ENCODE measurements around the gene BIRC6. TPM values are rescaled to one million over a fixed set of nuclear protein-coding genes. Genes with fewer than 3 reads are reported as not detected.

BIRC6 gene
- polyA plus RNA-seq, 1 donor (not counting 4 experiments of a cell fraction or from before 2014, with no cell fraction given): 57.0 TPM

GRCh38 chr2:32399221-32399620 lies 42.4 kb downstream of the BIRC6 start:
- FAIRE-seq: no peak

GRCh38 chr2:32402091-32402490 lies 45.3 kb downstream of the BIRC6 start:
- H3K4me2 ChIP-seq (ENCODE audit: control insufficient read depth, extremely low read depth, insufficient read depth, low read depth, low read length): no peak overlapping the region
- FAIRE-seq: no peak
- no peaks in the 10 kb centered on the region for H3K79me2 ChIP-seq (ENCODE audit: control insufficient read depth, insufficient read depth, low read length)
- H2AFZ ChIP-seq (ENCODE audit: control insufficient read depth, low read length): no peak overlapping the region
- no peak overlapping the region for H3K9ac ChIP-seq (ENCODE audit: control insufficient read depth, extremely low read depth, insufficient read depth, low read length)
- no peaks in the 10 kb centered on the region for H3K27me3 ChIP-seq (ENCODE audit: control insufficient read depth, extremely low read depth, insufficient read depth, low read length)
- no peak overlapping the region for H3K4me3 ChIP-seq (ENCODE audit: control insufficient read depth in 2 of 3, extremely low read depth in 1 of 3, insufficient read depth in 2 of 3, low read depth in 1 of 3, low read length in 3 of 3)
- H3K9me1 ChIP-seq (ENCODE audit: control insufficient read depth, extremely low read depth, insufficient read depth, low read length): no peaks in the 10 kb centered on the region
- TF ChIP-seq CTCF (optimal IDR thresholded peaks at IDR 0.05 in 1 of 3, IDR thresholded peaks at IDR 0.05 in 1 of 3, conservative IDR thresholded peaks at IDR 0.05 in 1 of 3; ENCODE audit: extremely low read depth in 1 of 3, insufficient read depth in 2 of 3, low read length in 3 of 3): no peak
- TF ChIP-seq EZH2 (IDR thresholded peaks at IDR 0.05; ENCODE audit: low read length): no peak
- no peak for DNase-seq (ENCODE audit: low read depth, low spot score)
- dilution Hi-C loops (cut with MboI; ENCODE audit: extremely low pct_ligation_motif_present, low sequenced_read_pairs): no loop called here
- H3K9me3 ChIP-seq (ENCODE audit: control insufficient read depth, low read depth, low read length): no peaks in the 10 kb centered on the region
- no peak overlapping the region for H3K27ac ChIP-seq (ENCODE audit: control insufficient read depth, insufficient read depth, low read length)
- no peaks in the 10 kb centered on the region for H3K4me1 ChIP-seq (ENCODE audit: control insufficient read depth, extremely low read depth, insufficient read depth, low read length)
- peaks cover 5 to 13% of the 10 kb centered on the region in 2 experiments for H3K36me3 ChIP-seq (ENCODE audit: control insufficient read depth in 2 of 2, extremely low read depth in 1 of 2, insufficient read depth in 2 of 2, low read length in 2 of 2)
- H4K20me1 ChIP-seq (ENCODE audit: control insufficient read depth, extremely low read depth, insufficient read depth, low read length): no peaks in the 10 kb centered on the region

More at GRCh38 chr2:32399221-32399620, 42.4 kb downstream of the BIRC6 start:
- Histone ChIP-seq H3K9ac (ENCODE audit: control insufficient read depth, extremely low read depth, insufficient read depth, low read length) (no peak overlapping the region), H3K36me3 (ENCODE audit: control insufficient read depth in 2 of 2, extremely low read depth in 1 of 2, insufficient read depth in 2 of 2, low read length in 2 of 2) (peaks cover 11 to 21% of the 10 kb centered on the region in 2 experiments), H3K27me3 (ENCODE audit: control insufficient read depth, extremely low read depth, insufficient read depth, low read length) (no peaks in the 10 kb centered on the region), H4K20me1 (ENCODE audit: control insufficient read depth, extremely low read depth, insufficient read depth, low read length) (no peaks in the 10 kb centered on the region), H3K9me3 (ENCODE audit: control insufficient read depth, low read depth, low read length) (no peaks in the 10 kb centered on the region), H3K4me3 (ENCODE audit: control insufficient read depth in 2 of 3, extremely low read depth in 1 of 3, insufficient read depth in 2 of 3, low read depth in 1 of 3, low read length in 3 of 3) (no peak overlapping the region), H3K9me1 (ENCODE audit: control insufficient read depth, extremely low read depth, insufficient read depth, low read length) (no peaks in the 10 kb centered on the region), H2AFZ (ENCODE audit: control insufficient read depth, low read length) (no peak overlapping the region), H3K79me2 (ENCODE audit: control insufficient read depth, insufficient read depth, low read length) (no peaks in the 10 kb centered on the region), H3K4me1 (ENCODE audit: control insufficient read depth, extremely low read depth, insufficient read depth, low read length) (no peaks in the 10 kb centered on the region), H3K27ac (ENCODE audit: control insufficient read depth, insufficient read depth, low read length) (no peak overlapping the region), H3K4me2 (ENCODE audit: control insufficient read depth, extremely low read depth, insufficient read depth, low read depth, low read length) (no peak overlapping the region)
- TF ChIP-seq EZH2 (IDR thresholded peaks at IDR 0.05; ENCODE audit: low read length) (no peak), CTCF (optimal IDR thresholded peaks at IDR 0.05 in 1 of 3, IDR thresholded peaks at IDR 0.05 in 1 of 3, conservative IDR thresholded peaks at IDR 0.05 in 1 of 3; ENCODE audit: extremely low read depth in 1 of 3, insufficient read depth in 2 of 3, low read length in 3 of 3) (no peak)
- dilution Hi-C loops (cut with MboI; ENCODE audit: extremely low pct_ligation_motif_present, low sequenced_read_pairs): no loop called here
- no peak for DNase-seq (ENCODE audit: low read depth, low spot score)
